HepG2 (cell line): ENCODE results near the gene BANK1. TPM values are rescaled to one million over a fixed set of nuclear protein-coding genes. Genes with fewer than 3 reads are reported as not detected.

ENCODE experiments used
- ATAC-seq: fragments of 200-7000 bp; cut with Tn5 transposase; 3 replicates; pipeline ENCODE4 v1.9.1; 2020; ENCODE audit warnings: mild to moderate bottlenecking, moderate library complexity
- BruUV-seq: library from RNA; stranded (reverse); fragments of 400-500 nt; replicated peaks from 2 replicates; lab custom pipeline; 2021; lab: Mats Ljungman, UMichigan
- CTCF ChIA-PET: fragments of 300-600 bp; formaldehyde crosslinking; extraction: SDS; loops from one replicate; lab custom pipeline; 2021; ENCODE audit warnings: low total read pairs, inconsistent platforms, low intra/inter-chr PET ratio; lab: Yijun Ruan, JAX
- POLR2A ChIA-PET: fragments of 350-600 bp; sonication (Branson Sonifier 250); formaldehyde crosslinking; loops from one replicate; lab custom pipeline; 2020; ENCODE audit warnings: antibody characterized with exemption, inconsistent platforms; lab: Yijun Ruan, JAX
- DNase-seq: peaks from one replicate; pipeline ENCODE4 v3.0.0-alpha.2; 2015; ENCODE audit warnings: low spot score
- FAIRE-seq: peaks from 3 replicates; lab custom pipeline; 2011; peaks lifted over from hg19 to GRCh38; lab: Jason Lieb, UNC
- H2AFZ ChIP-seq: one replicate; pipeline ENCODE4 v1.6.1; 2011; ENCODE audit warnings: low read length, inconsistent platforms
- H3K27ac ChIP-seq: fragments of 300-600 bp; 3 replicates; pipeline ENCODE4 v1.8.0; 2011; ENCODE audit warnings: mixed run types, mild to moderate bottlenecking, mixed read lengths, low read length, inconsistent platforms; ENCODE audit not compliant: insufficient read depth; ENCODE audit errors: extremely low read length
- H3K27me3 ChIP-seq, 2 experiments: fragments of 200-600 bp in 1 of 2; 2 replicates in 1 of 2; 3 replicates in 1 of 2; pipeline versions ENCODE4 v1.6.0 to v1.8.0; 2011; ENCODE audit warnings: low read length in 2 of 2, mild to moderate bottlenecking in 2 of 2, moderate library complexity in 2 of 2, inconsistent platforms in 1 of 2; ENCODE audit not compliant: insufficient read depth in 2 of 2, control insufficient read depth in 1 of 2
- H3K36me3 ChIP-seq, 2 experiments: fragments of 200-600 bp in 1 of 2; replicated peaks in 1 of 2; 2 replicates in 1 of 2; 3 replicates in 1 of 2; pipeline versions ENCODE4 v1.5.1 to v1.8.0; 2011; ENCODE audit warnings: low read length in 2 of 2, inconsistent platforms in 1 of 2; ENCODE audit not compliant: insufficient read depth in 2 of 2, control insufficient read depth in 1 of 2
- H3K4me1 ChIP-seq: 2 replicates; pipeline ENCODE4 v1.5.1; 2012; ENCODE audit warnings: low read length, inconsistent platforms; ENCODE audit not compliant: insufficient read depth
- H3K4me2 ChIP-seq: 2 replicates; pipeline ENCODE4 v1.6.0; 2011; ENCODE audit warnings: low read depth, low read length, inconsistent platforms
- H3K4me3 ChIP-seq, 3 experiments: fragments of 200-600 bp in 1 of 3; sonication (generic), shearing (Covaris generic) in 1 of 3; replicated peaks in 1 of 3; 2 replicates each; pipeline ENCODE4 v1.5.1; 2011 to 2016; ENCODE audit warnings: low read length in 3 of 3, inconsistent platforms in 2 of 3, low read depth in 2 of 3, mild to moderate bottlenecking in 2 of 3, control low read depth in 1 of 3, mixed read lengths in 1 of 3; ENCODE audit not compliant: insufficient read depth in 1 of 3
- H3K79me2 ChIP-seq: one replicate; pipeline ENCODE4 v1.6.1; 2011; ENCODE audit warnings: low read length, inconsistent platforms; ENCODE audit not compliant: insufficient read depth
- H3K9ac ChIP-seq: 2 replicates; pipeline ENCODE4 v1.6.0; 2011; ENCODE audit warnings: mild to moderate bottlenecking, low read depth, low read length, inconsistent platforms; ENCODE audit not compliant: insufficient read depth
- H3K9me3 ChIP-seq: 2 replicates; pipeline ENCODE4 v1.5.1; 2012; ENCODE audit warnings: mild to moderate bottlenecking, low read length
- H4K20me1 ChIP-seq: 2 replicates; pipeline ENCODE4 v1.6.0; 2011; ENCODE audit warnings: inconsistent platforms, mild to moderate bottlenecking, low read length, moderate library complexity; ENCODE audit not compliant: insufficient read depth
- DRAP1 ChIP-seq: IDR thresholded peaks from 2 replicates; pipeline ENCODE4 v1.6.1; 2016; ENCODE audit warnings: missing genetic modification reagents, missing compliant biosample characterization
- ISX ChIP-seq: sonication (generic); formaldehyde crosslinking; conservative IDR thresholded peaks from 2 replicates; pipeline ENCODE4 v1.5.0; 2020; ENCODE audit warnings: missing genetic modification reagents
- RFXANK ChIP-seq: IDR thresholded peaks from 2 replicates; pipeline ENCODE4 v1.6.1; 2016
- SAP130 ChIP-seq: IDR thresholded peaks from 2 replicates; pipeline ENCODE4 v1.6.1; 2016; ENCODE audit warnings: low read depth
- SYNCRIP ChIP-seq: fragments of 200-400 bp; formaldehyde crosslinking; IDR thresholded peaks from 2 replicates; pipeline ENCODE4 v1.6.1; 2018; ENCODE audit warnings: mild to moderate bottlenecking, low read depth, low read length; ENCODE audit not compliant: insufficient read depth
- ZBTB38 ChIP-seq: sonication (generic); formaldehyde crosslinking; IDR thresholded peaks from 2 replicates; pipeline ENCODE4 v1.5.1; 2020; ENCODE audit warnings: mild to moderate bottlenecking, missing genetic modification reagents
- WGBS: methylation state at CpG from one replicate; pipeline ENCODE4 v1.1.6; 2017; ENCODE audit warnings: low lambda C conversion rate; 5-methylcytosine and 5-hydroxymethylcytosine counted together
- in situ Hi-C: cut with HindIII; loops from 2 replicates; pipeline ENCODE4 v1.10.0; 2017; ENCODE audit warnings: low pct_unique_long_range_greater_than_20kb; ENCODE audit not compliant: extremely low pct_ligation_motif_present
- intact Hi-C: fragments of 100-400 bp; cut with micrococcal nuclease; formaldehyde crosslinking; loops from one replicate; pipeline ENCODE4 v1.10.0; 2022; ENCODE audit not compliant: unreplicated experiment
- polyA plus RNA-seq, 8 experiments: library from polyadenylated mRNA; depleted of rRNA in 3 of 8; stranded (reverse) in 7 of 8; unstranded in 1 of 8; fragments of >200 nt; fragmentation: Illumina TruSeq in 4 of 8; extraction: Trizol in 4 of 8; gene quantifications; 2 replicates each; pipeline versions ENCODE4 v1.2.1 to v1.2.3, GENCODE V29; 2011 to 2016; ENCODE audit warnings: low read depth in 4 of 8, missing spikeins in 1 of 8, mixed read lengths in 1 of 8; ENCODE audit not compliant: insufficient read depth in 1 of 8
- total RNA-seq, 5 experiments: library from RNA; depleted of rRNA; stranded (reverse); fragments of >200 nt; fragmentation: Illumina TruSeq; extraction: Trizol; gene quantifications; 2 replicates each; pipeline ENCODE4 v1.2.3, GENCODE V29; 2016; ENCODE audit warnings: low read depth in 1 of 5
- TF ChIP-seq, protein P1 (sequence below): sonication (generic); formaldehyde crosslinking; IDR thresholded peaks from 2 replicates; pipeline ENCODE4 v1.4.0; 2020; ENCODE audit warnings: missing genetic modification reagents
- TF ChIP-seq, protein P2 (sequence below): IDR thresholded peaks from 2 replicates; pipeline ENCODE4 v1.6.1; 2016; ENCODE audit warnings: missing compliant biosample characterization, missing genetic modification reagents, borderline replicate concordance

The BANK1 gene
- total and polyA plus RNA-seq, 2 of the 13 experiments (the other 11 are each of a cell fraction or from before 2014, with no cell fraction given): 0.15 TPM; not detected in 1

DNA sequence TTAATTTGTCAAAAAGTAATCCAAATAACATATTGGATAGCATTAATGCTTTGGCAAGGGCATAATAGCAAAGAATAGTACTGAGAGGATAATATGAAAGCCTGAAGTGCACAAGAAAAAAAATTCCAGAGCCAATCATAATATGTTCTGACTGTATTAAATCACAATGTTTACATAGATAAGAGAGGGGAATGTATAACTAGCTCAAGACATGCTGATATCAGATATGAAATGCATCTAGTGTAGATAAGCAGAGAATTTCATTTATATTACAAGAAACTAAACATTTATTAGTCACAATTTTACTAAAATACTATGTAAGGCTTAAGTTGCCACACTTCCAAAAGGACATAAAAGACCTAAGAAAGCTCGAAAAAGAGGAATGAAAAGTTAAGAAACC is 193.3 kb downstream of the BANK1 start (continued):
- TF ChIP-seq RFXANK (CRISPR knock-in tag): no peak
- TF ChIP-seq ISX (CRISPR knock-in tag): no peak
- TF ChIP-seq, protein P1, sequence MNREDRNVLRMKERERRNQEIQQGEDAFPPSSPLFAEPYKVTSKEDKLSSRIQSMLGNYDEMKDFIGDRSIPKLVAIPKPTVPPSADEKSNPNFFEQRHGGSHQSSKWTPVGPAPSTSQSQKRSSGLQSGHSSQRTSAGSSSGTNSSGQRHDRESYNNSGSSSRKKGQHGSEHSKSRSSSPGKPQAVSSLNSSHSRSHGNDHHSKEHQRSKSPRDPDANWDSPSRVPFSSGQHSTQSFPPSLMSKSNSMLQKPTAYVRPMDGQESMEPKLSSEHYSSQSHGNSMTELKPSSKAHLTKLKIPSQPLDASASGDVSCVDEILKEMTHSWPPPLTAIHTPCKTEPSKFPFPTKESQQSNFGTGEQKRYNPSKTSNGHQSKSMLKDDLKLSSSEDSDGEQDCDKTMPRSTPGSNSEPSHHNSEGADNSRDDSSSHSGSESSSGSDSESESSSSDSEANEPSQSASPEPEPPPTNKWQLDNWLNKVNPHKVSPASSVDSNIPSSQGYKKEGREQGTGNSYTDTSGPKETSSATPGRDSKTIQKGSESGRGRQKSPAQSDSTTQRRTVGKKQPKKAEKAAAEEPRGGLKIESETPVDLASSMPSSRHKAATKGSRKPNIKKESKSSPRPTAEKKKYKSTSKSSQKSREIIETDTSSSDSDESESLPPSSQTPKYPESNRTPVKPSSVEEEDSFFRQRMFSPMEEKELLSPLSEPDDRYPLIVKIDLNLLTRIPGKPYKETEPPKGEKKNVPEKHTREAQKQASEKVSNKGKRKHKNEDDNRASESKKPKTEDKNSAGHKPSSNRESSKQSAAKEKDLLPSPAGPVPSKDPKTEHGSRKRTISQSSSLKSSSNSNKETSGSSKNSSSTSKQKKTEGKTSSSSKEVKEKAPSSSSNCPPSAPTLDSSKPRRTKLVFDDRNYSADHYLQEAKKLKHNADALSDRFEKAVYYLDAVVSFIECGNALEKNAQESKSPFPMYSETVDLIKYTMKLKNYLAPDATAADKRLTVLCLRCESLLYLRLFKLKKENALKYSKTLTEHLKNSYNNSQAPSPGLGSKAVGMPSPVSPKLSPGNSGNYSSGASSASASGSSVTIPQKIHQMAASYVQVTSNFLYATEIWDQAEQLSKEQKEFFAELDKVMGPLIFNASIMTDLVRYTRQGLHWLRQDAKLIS (CRISPR knock-in tag): no peak

DNA sequence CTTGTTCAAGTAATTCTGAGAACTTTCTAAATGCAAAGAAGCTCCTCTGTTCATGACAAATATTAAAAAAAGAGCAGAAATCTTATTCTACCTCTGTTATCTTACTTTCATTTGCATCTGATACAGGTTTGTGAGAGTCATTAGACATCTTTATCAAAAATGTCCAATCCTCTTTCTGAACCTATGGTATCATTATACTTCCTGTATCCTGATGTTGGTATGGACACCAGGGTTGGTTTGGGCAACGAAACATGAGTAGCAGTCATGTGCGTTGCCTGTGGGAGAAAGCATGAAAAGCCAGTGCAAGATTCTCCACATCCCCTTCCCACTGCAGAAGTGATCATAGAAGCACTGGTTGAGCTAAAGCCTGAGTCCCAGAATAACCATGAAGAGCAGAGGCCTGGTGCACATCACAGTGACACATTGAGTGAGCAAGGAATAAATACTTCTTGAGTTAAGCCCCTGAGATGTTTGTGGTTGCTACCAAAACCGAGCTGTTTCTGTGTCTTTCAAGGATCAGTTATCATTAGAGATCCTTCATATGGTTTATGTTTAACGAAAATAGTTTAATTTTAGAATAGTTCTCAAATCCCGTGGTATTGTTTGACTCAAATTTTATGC is 197.2 kb downstream of the BANK1 start:
- ATAC-seq: no peak
- in situ Hi-C loops: no loop called here
- POLR2A ChIA-PET: no interaction called here
- Histone ChIP-seq H3K27me3 (no peaks in the 10 kb centered on the region), H3K27ac (no peak overlapping the region), H3K4me1 (no peaks in the 10 kb centered on the region), H3K9me3 (no peaks in the 10 kb centered on the region), H3K79me2 (no peaks in the 10 kb centered on the region), H4K20me1 (no peaks in the 10 kb centered on the region), H3K9ac (no peak overlapping the region), H3K36me3 (no peaks in the 10 kb centered on the region), H3K4me2 (no peak overlapping the region), H2AFZ (no peak overlapping the region), H3K4me3 (no peak overlapping the region)
- CTCF ChIA-PET: no interaction called here
- DNase-seq: no peak
- WGBS: 2% methylated on average over 5 of the region's 5 CpGs
- BruUV-seq: no TSS peak
- FAIRE-seq: no peak
- TF ChIP-seq DRAP1 (no peak), ZBTB38 (CRISPR knock-in tag) (no peak), SYNCRIP (no peak), SAP130 (CRISPR knock-in tag) (no peak)
- TF ChIP-seq, protein P2, sequence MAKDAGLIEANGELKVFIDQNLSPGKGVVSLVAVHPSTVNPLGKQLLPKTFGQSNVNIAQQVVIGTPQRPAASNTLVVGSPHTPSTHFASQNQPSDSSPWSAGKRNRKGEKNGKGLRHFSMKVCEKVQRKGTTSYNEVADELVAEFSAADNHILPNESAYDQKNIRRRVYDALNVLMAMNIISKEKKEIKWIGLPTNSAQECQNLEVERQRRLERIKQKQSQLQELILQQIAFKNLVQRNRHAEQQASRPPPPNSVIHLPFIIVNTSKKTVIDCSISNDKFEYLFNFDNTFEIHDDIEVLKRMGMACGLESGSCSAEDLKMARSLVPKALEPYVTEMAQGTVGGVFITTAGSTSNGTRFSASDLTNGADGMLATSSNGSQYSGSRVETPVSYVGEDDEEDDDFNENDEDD (CRISPR knock-in tag): no peak
- intact Hi-C loops: no loop called here
